ENCODE measurements around the gene MTIF3.

- TF ChIP-seq PPARA (CRISPR knock-in tag; IDR thresholded peaks at IDR 0.05; ENCODE audit: borderline replicate concordance) (no peak), SNAI2 (CRISPR knock-in tag; IDR thresholded peaks at IDR 0.05) (no peak), RARB (CRISPR knock-in tag; IDR thresholded peaks at IDR 0.05) (no peak), ZFP3 (CRISPR knock-in tag; IDR thresholded peaks at IDR 0.05) (no peak), ZNF8 (CRISPR knock-in tag; IDR thresholded peaks at IDR 0.05) (no peak), TOX (CRISPR knock-in tag; IDR thresholded peaks at IDR 0.05; ENCODE audit: borderline replicate concordance) (no peak), OSR1 (CRISPR knock-in tag; IDR thresholded peaks at IDR 0.05) (no peak), ZFP30 (CRISPR knock-in tag; IDR thresholded peaks at IDR 0.05) (no peak), ZC3H10 (CRISPR knock-in tag; IDR thresholded peaks at IDR 0.05) (no peak), ESRRG (CRISPR knock-in tag; IDR thresholded peaks at IDR 0.05) (no peak)
- TF ChIP-seq, protein P1, sequence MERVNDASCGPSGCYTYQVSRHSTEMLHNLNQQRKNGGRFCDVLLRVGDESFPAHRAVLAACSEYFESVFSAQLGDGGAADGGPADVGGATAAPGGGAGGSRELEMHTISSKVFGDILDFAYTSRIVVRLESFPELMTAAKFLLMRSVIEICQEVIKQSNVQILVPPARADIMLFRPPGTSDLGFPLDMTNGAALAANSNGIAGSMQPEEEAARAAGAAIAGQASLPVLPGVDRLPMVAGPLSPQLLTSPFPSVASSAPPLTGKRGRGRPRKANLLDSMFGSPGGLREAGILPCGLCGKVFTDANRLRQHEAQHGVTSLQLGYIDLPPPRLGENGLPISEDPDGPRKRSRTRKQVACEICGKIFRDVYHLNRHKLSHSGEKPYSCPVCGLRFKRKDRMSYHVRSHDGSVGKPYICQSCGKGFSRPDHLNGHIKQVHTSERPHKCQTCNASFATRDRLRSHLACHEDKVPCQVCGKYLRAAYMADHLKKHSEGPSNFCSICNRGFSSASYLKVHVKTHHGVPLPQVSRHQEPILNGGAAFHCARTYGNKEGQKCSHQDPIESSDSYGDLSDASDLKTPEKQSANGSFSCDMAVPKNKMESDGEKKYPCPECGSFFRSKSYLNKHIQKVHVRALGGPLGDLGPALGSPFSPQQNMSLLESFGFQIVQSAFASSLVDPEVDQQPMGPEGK (CRISPR knock-in tag; IDR thresholded peaks at IDR 0.05; ENCODE audit: borderline replicate concordance): no peak
- TF ChIP-seq, protein P2, sequence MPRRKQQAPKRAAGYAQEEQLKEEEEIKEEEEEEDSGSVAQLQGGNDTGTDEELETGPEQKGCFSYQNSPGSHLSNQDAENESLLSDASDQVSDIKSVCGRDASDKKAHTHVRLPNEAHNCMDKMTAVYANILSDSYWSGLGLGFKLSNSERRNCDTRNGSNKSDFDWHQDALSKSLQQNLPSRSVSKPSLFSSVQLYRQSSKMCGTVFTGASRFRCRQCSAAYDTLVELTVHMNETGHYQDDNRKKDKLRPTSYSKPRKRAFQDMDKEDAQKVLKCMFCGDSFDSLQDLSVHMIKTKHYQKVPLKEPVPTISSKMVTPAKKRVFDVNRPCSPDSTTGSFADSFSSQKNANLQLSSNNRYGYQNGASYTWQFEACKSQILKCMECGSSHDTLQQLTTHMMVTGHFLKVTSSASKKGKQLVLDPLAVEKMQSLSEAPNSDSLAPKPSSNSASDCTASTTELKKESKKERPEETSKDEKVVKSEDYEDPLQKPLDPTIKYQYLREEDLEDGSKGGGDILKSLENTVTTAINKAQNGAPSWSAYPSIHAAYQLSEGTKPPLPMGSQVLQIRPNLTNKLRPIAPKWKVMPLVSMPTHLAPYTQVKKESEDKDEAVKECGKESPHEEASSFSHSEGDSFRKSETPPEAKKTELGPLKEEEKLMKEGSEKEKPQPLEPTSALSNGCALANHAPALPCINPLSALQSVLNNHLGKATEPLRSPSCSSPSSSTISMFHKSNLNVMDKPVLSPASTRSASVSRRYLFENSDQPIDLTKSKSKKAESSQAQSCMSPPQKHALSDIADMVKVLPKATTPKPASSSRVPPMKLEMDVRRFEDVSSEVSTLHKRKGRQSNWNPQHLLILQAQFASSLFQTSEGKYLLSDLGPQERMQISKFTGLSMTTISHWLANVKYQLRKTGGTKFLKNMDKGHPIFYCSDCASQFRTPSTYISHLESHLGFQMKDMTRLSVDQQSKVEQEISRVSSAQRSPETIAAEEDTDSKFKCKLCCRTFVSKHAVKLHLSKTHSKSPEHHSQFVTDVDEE (CRISPR knock-in tag; IDR thresholded peaks at IDR 0.05): no peak
- TF ChIP-seq, protein P3, sequence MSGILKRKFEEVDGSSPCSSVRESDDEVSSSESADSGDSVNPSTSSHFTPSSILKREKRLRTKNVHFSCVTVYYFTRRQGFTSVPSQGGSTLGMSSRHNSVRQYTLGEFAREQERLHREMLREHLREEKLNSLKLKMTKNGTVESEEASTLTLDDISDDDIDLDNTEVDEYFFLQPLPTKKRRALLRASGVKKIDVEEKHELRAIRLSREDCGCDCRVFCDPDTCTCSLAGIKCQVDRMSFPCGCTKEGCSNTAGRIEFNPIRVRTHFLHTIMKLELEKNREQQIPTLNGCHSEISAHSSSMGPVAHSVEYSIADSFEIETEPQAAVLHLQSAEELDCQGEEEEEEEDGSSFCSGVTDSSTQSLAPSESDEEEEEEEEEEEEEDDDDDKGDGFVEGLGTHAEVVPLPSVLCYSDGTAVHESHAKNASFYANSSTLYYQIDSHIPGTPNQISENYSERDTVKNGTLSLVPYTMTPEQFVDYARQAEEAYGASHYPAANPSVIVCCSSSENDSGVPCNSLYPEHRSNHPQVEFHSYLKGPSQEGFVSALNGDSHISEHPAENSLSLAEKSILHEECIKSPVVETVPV (CRISPR knock-in tag; IDR thresholded peaks at IDR 0.05): no peak
- TF ChIP-seq, protein P4, sequence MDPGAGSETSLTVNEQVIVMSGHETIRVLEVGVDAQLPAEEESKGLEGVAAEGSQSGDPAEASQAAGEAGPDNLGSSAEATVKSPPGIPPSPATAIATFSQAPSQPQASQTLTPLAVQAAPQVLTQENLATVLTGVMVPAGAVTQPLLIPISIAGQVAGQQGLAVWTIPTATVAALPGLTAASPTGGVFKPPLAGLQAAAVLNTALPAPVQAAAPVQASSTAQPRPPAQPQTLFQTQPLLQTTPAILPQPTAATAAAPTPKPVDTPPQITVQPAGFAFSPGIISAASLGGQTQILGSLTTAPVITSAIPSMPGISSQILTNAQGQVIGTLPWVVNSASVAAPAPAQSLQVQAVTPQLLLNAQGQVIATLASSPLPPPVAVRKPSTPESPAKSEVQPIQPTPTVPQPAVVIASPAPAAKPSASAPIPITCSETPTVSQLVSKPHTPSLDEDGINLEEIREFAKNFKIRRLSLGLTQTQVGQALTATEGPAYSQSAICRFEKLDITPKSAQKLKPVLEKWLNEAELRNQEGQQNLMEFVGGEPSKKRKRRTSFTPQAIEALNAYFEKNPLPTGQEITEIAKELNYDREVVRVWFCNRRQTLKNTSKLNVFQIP (CRISPR knock-in tag; IDR thresholded peaks at IDR 0.05; ENCODE audit: borderline replicate concordance, low read depth): no peak
Observed at GRCh38 chr13:27403727-27404385, 46.5 kb downstream of the MTIF3 start.
